Panc1 (cell line): ENCODE measurements around the gene LSM14B. TPM values are rescaled to one million over a fixed set of nuclear protein-coding genes. Genes with fewer than 3 reads are reported as not detected.

Source experiments
- ATAC-seq: fragments of 200-7000 bp; cut with Tn5 transposase; 2 replicates; pipeline ENCODE4 v1.9.1; 2020; ENCODE audit warnings: mild to moderate bottlenecking, moderate library complexity
- BruUV-seq: library from RNA; stranded (reverse); fragments of 400-500 nt; replicated peaks from 2 replicates; lab custom pipeline; 2021; lab: Mats Ljungman, UMichigan
- CTCF ChIA-PET: fragments of 300-600 bp; sonication (Branson Sonifier 250); formaldehyde crosslinking; loops from one replicate; lab custom pipeline; 2022; ENCODE audit warnings: antibody characterized with exemption; lab: Charles Lee
- POLR2A ChIA-PET: fragments of 300-600 bp; sonication (Branson Sonifier 250); formaldehyde crosslinking; loops from one replicate; lab custom pipeline; 2022; ENCODE audit warnings: antibody characterized with exemption; lab: Charles Lee
- DNase-seq: peaks from one replicate; pipeline ENCODE4 v3.0.0-alpha.2; 2010; ENCODE audit warnings: low read depth, low spot score
- H3K27ac ChIP-seq: 2 replicates; pipeline ENCODE4 v1.5.1; 2011; ENCODE audit warnings: mild to moderate bottlenecking, low read length, inconsistent platforms
- H3K27me3 ChIP-seq: fragments of 200-500 bp; sonication (Bioruptor generic); 2 replicates; pipeline ENCODE4 v1.6.0; 2014; ENCODE audit warnings: low read length, inconsistent platforms; ENCODE audit not compliant: control insufficient read depth, insufficient read depth
- H3K36me3 ChIP-seq: fragments of 200-500 bp; sonication (Bioruptor generic); 2 replicates; pipeline ENCODE4 v1.5.1; 2014; ENCODE audit warnings: inconsistent platforms, mild to moderate bottlenecking, low read length, moderate library complexity; ENCODE audit not compliant: control insufficient read depth, insufficient read depth
- H3K4me1 ChIP-seq: 2 replicates; pipeline ENCODE4 v1.5.1; 2011; ENCODE audit warnings: inconsistent platforms, mild to moderate bottlenecking, low read length, moderate library complexity; ENCODE audit not compliant: control insufficient read depth, insufficient read depth
- H3K4me3 ChIP-seq, 2 experiments: 2 replicates each; pipeline ENCODE4 v1.5.1; 2011 to 2012; ENCODE audit warnings: low read depth in 2 of 2, low read length in 2 of 2, mild to moderate bottlenecking in 2 of 2, inconsistent platforms in 1 of 2, moderate library complexity in 1 of 2
- H3K9me3 ChIP-seq: fragments of 200-500 bp; sonication (Bioruptor generic); 2 replicates; pipeline ENCODE4 v1.5.1; 2014; ENCODE audit warnings: low read depth, mild to moderate bottlenecking, inconsistent platforms, low read length, moderate library complexity; ENCODE audit not compliant: control insufficient read depth, insufficient read depth
- POLR2AphosphoS5 ChIP-seq: IDR thresholded peaks from 2 replicates; pipeline ENCODE4 v1.6.1; 2012; ENCODE audit warnings: mild to moderate bottlenecking, low read depth, low read length, moderate library complexity
- SIN3A ChIP-seq: IDR thresholded peaks from 2 replicates; pipeline ENCODE4 v1.6.1; 2012; ENCODE audit warnings: low read depth, mild to moderate bottlenecking, low read length, moderate library complexity, borderline replicate concordance; ENCODE audit not compliant: insufficient read depth
- TCF7L2 ChIP-seq: IDR thresholded peaks from 2 replicates; pipeline ENCODE4 v1.6.1; 2011; ENCODE audit warnings: mild to moderate bottlenecking, low read depth, low read length, inconsistent platforms
- in situ Hi-C: cut with HindIII; loops from 2 replicates; pipeline ENCODE4 v1.10.0; 2016; ENCODE audit warnings: low sequenced_read_pairs, low pct_unique_long_range_greater_than_20kb
- intact Hi-C: fragments of 100-400 bp; cut with micrococcal nuclease; formaldehyde crosslinking; loops from one replicate; pipeline ENCODE4 v1.10.0; 2022; ENCODE audit not compliant: unreplicated experiment
- total RNA-seq: library from RNA; stranded (reverse); gene quantifications from one replicate; pipeline ENCODE4 v1.2.1, GENCODE V29; 2021; ENCODE audit not compliant: unreplicated experiment
- TF ChIP-seq, protein P1 (sequence below), 2 experiments: IDR thresholded peaks; 2 replicates each; pipeline ENCODE4 v1.6.1; 2011 to 2012; ENCODE audit warnings: low read depth in 2 of 2, control low read depth in 1 of 2, low read length in 1 of 2, mild to moderate bottlenecking in 1 of 2, moderate library complexity in 1 of 2; ENCODE audit not compliant: insufficient read depth in 1 of 2
- TF ChIP-seq, protein P2 (sequence below): fragments of 450-650 bp; IDR thresholded peaks from 2 replicates; pipeline ENCODE4 v1.5.1; 2017; ENCODE audit warnings: mild to moderate bottlenecking

Gene LSM14B
- total RNA-seq, 1 experiment from 2014 or later: 52.2 TPM

DNA sequence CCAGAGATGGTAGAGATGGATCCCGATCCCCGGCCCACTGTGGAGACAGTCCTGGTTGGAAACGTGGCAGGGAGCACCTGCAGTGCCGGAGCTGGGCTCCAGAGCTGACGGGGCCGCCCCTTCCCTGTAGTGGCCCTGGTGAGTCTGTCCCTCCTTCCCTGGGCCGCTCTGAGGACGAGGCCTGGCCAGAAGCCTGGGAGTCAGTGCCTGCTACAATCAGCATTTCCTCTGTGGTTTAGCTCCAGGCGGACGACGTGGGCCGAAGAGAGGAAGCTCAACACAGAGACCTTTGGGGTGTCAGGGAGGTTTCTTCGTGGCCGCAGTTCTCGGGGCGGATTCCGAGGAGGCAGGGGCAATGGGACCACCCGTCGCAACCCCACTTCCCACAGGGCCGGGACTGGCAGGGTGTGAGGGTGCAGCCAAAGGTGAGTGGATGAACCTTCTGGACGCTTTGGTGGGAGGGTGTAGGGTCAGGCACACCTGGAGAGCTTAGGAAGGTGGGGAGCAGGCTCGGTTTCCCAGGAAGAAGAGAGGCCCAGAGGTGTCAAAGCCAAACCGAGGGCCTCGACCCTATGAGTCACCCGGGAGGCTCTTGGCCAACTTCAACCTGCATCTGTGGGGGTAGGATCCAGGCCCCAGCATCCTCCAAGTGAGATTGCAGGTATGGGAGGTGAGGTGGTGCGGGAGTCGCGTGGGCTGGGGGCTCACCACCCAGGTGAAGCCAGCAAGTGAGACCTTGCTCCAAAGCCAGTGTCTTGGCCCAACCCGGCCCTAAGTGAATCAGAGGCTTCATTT lies 11.0 kb downstream of the LSM14B start:
- no peak for TF ChIP-seq POLR2AphosphoS5
- no peak for TF ChIP-seq SIN3A
- TF ChIP-seq, protein P1, sequence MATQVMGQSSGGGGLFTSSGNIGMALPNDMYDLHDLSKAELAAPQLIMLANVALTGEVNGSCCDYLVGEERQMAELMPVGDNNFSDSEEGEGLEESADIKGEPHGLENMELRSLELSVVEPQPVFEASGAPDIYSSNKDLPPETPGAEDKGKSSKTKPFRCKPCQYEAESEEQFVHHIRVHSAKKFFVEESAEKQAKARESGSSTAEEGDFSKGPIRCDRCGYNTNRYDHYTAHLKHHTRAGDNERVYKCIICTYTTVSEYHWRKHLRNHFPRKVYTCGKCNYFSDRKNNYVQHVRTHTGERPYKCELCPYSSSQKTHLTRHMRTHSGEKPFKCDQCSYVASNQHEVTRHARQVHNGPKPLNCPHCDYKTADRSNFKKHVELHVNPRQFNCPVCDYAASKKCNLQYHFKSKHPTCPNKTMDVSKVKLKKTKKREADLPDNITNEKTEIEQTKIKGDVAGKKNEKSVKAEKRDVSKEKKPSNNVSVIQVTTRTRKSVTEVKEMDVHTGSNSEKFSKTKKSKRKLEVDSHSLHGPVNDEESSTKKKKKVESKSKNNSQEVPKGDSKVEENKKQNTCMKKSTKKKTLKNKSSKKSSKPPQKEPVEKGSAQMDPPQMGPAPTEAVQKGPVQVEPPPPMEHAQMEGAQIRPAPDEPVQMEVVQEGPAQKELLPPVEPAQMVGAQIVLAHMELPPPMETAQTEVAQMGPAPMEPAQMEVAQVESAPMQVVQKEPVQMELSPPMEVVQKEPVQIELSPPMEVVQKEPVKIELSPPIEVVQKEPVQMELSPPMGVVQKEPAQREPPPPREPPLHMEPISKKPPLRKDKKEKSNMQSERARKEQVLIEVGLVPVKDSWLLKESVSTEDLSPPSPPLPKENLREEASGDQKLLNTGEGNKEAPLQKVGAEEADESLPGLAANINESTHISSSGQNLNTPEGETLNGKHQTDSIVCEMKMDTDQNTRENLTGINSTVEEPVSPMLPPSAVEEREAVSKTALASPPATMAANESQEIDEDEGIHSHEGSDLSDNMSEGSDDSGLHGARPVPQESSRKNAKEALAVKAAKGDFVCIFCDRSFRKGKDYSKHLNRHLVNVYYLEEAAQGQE (IDR thresholded peaks at IDR 0.05; ENCODE audit: insufficient read depth in 1 of 2, low read depth in 2 of 2, low read length in 1 of 2): no peak
- TF ChIP-seq TCF7L2: no peak
- TF ChIP-seq, protein P2, sequence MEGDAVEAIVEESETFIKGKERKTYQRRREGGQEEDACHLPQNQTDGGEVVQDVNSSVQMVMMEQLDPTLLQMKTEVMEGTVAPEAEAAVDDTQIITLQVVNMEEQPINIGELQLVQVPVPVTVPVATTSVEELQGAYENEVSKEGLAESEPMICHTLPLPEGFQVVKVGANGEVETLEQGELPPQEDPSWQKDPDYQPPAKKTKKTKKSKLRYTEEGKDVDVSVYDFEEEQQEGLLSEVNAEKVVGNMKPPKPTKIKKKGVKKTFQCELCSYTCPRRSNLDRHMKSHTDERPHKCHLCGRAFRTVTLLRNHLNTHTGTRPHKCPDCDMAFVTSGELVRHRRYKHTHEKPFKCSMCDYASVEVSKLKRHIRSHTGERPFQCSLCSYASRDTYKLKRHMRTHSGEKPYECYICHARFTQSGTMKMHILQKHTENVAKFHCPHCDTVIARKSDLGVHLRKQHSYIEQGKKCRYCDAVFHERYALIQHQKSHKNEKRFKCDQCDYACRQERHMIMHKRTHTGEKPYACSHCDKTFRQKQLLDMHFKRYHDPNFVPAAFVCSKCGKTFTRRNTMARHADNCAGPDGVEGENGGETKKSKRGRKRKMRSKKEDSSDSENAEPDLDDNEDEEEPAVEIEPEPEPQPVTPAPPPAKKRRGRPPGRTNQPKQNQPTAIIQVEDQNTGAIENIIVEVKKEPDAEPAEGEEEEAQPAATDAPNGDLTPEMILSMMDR: no peak
- Histone ChIP-seq H3K9me3 (no peaks in the 10 kb centered on the region), H3K36me3 (peaks cover 37% of the 10 kb centered on the region), H3K4me1 (no peaks in the 10 kb centered on the region; the same call in 1 of the 2 replicates), H3K4me3 (no peak overlapping the region), H3K27ac (no peak overlapping the region), H3K27me3 (no peaks in the 10 kb centered on the region)
- BruUV-seq: no TSS peak
- ChIA-PET POLR2A (no interaction called here), CTCF (no interaction called here)
- intact Hi-C loops (no loop called here), in situ Hi-C loops (no loop called here)
- DNase-seq: no peak
- ATAC-seq: no peak

GRCh38 chr20:62133864-62134263 lies 11.6 kb downstream of the LSM14B start:
- DNase-seq (no peak), ATAC-seq (peak; percentile 57)
- Histone ChIP-seq H3K4me3 (no peak overlapping the region), H3K27me3 (no peaks in the 10 kb centered on the region), H3K9me3 (no peaks in the 10 kb centered on the region), H3K27ac (no peak overlapping the region), H3K4me1 (no peaks in the 10 kb centered on the region; the same call in 1 of the 2 replicates), H3K36me3 (peaks cover 36% of the 10 kb centered on the region)
- POLR2A ChIA-PET: no interaction called here
- intact Hi-C loops (no loop called here), in situ Hi-C loops (no loop called here)
- peak; percentile 60; the same call in 1 of the 2 replicates for TF ChIP-seq POLR2AphosphoS5
- TF ChIP-seq, protein P1 (IDR thresholded peaks at IDR 0.05; ENCODE audit: insufficient read depth in 1 of 2, low read depth in 2 of 2, low read length in 1 of 2): no peak
- BruUV-seq: no TSS peak
- CTCF ChIA-PET: no interaction called here
